Central memory CD8-positive, alpha-beta T cell (primary cell): ENCODE measurements around the gene SORBS2.

Experiments
- ATAC-seq: fragments of 150-1000 bp; cut with Tn5 transposase; replicated peaks from 2 replicates; pipeline ENCODE4 v1.10.0; 2022; ENCODE audit warnings: mild to moderate bottlenecking, moderate FRiP score, moderate number of reproducible peaks; ENCODE audit not compliant: poor library complexity, severe bottlenecking; ENCODE audit errors: extremely low read depth
- DNase-seq, 2 donors: peaks; one replicate each; pipeline ENCODE4 v3.0.0; 2021; ENCODE audit warnings: low spot score in 2 of 2
- H3K27ac Mint-ChIP-seq: one replicate; pipeline ENCODE4 v1.8.0; 2022; ENCODE audit warnings: low read depth, mild to moderate bottlenecking, moderate library complexity, mixed read lengths
- H3K27me3 Mint-ChIP-seq: one replicate; pipeline ENCODE4 v1.8.0; 2022; ENCODE audit warnings: mixed read lengths
- H3K36me3 Mint-ChIP-seq: one replicate; pipeline ENCODE4 v1.8.0; 2022; ENCODE audit warnings: mild to moderate bottlenecking, moderate library complexity, mixed read lengths; ENCODE audit not compliant: insufficient read depth
- H3K4me1 Mint-ChIP-seq: one replicate; pipeline ENCODE4 v1.8.0; 2022; ENCODE audit warnings: mixed read lengths
- H3K4me3 Mint-ChIP-seq: one replicate; pipeline ENCODE4 v1.8.0; 2022; ENCODE audit warnings: mild to moderate bottlenecking, moderate library complexity, mixed read lengths
- H3K9me3 Mint-ChIP-seq: one replicate; pipeline ENCODE4 v1.8.0; 2022; ENCODE audit warnings: mixed read lengths

SORBS2 gene

DNA sequence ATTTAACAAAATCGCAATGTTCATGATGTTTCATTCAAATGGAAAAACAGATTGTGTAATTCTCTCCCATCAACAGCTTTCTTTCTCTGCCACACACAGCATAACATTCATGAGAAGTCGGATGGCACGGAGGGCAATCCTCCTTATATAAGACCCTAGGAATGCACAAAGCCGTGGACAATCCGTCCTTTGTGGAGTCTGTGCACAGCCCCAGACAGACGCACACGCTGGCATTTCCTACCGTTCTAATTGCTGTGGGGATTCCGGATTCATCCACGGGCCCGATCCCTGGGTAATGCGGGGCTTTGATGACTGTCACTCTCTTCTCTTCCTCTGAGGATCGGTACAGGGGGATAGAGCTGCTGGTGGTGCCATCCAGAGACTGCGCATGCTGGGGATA lies 154.8 kb downstream of the SORBS2 start:
- H3K27ac Mint-ChIP-seq: no peak overlapping the region

GRCh38 chr4:185656467-185656931 lies 155.5 kb downstream of the SORBS2 start:
- Mint-ChIP-seq H3K4me3 (no peak overlapping the region), H3K36me3 (no peaks in the 10 kb centered on the region), H3K27ac (no peak overlapping the region), H3K27me3 (peaks cover 3% of the 10 kb centered on the region), H3K9me3 (no peaks in the 10 kb centered on the region), H3K4me1 (no peaks in the 10 kb centered on the region)
- DNase-seq (no peak), ATAC-seq (no peak)

More for the DNA sequence above, 154.8 kb downstream of the SORBS2 start:
- no peak overlapping the region for H3K4me3 Mint-ChIP-seq
- H3K9me3 Mint-ChIP-seq: no peaks in the 10 kb centered on the region
- peaks cover 9% of the 10 kb centered on the region for H3K27me3 Mint-ChIP-seq
- no peak for DNase-seq
- ATAC-seq: no peak
- H3K36me3 Mint-ChIP-seq: no peaks in the 10 kb centered on the region
- no peaks in the 10 kb centered on the region for H3K4me1 Mint-ChIP-seq

DNA sequence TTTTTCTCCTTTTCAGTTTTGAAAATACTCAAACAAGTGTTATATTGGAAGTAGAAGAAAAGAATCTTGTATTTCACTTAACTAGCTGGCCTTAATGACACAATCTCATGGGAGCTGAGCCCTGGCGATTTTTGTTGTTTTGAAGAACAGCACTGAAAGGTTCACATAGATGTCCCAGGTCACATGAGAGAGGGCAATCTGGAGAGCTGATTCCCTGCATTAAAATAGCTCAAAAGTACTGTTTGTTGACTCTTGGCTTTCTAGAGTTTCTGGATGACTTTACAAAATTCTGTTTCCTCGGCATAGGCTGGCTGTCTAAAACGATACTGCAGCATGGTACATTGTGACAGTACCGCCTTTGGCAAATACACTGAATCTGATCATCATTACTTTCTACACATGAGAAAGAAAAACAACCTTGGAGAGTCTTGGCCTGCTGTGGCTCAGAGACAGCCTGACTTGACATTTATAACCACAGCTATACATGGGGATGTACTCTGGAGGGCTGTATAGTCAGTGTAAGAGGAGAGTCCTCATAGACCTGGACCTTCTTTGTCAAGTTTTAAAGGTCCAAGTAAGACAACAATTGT lies 156.9 kb downstream of the SORBS2 start:
- Mint-ChIP-seq H3K4me3 (no peak overlapping the region), H3K9me3 (no peaks in the 10 kb centered on the region), H3K36me3 (no peaks in the 10 kb centered on the region), H3K27me3 (no peaks in the 10 kb centered on the region), H3K27ac (no peak overlapping the region), H3K4me1 (no peaks in the 10 kb centered on the region)
- ATAC-seq (no peak), DNase-seq (no peak)

GRCh38 chr4:185654311-185654710 lies 157.7 kb downstream of the SORBS2 start:
- Mint-ChIP-seq H3K4me3 (no peak overlapping the region), H3K4me1 (no peaks in the 10 kb centered on the region)
- ATAC-seq: no peak

DNA sequence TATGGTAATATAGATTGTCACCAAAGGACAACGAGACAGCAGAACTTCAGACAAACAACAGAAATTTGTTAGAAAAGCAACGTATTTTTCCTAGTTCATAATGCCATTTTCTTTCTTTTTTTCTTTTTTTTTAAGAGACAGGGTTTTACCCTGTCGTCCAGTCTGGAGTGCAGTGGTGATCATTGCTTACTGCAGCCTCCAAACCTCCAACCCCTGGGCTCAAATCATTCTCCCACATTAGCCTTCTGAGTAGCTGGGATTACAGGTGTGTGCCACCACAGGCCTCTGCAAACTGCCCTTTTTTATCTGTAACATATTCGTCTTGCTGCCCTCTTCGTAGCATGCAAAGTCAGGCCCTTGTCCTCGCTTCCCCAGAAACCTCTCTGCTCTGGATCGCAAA lies 160.1 kb downstream of the SORBS2 start:
- no peaks in the 10 kb centered on the region for H3K9me3 Mint-ChIP-seq
- ATAC-seq (no peak), DNase-seq (no peak)
- H3K27me3 Mint-ChIP-seq: no peaks in the 10 kb centered on the region
- no peak overlapping the region for H3K27ac Mint-ChIP-seq
- H3K4me3 Mint-ChIP-seq: no peak overlapping the region
- no peaks in the 10 kb centered on the region for H3K4me1 Mint-ChIP-seq
- no peaks in the 10 kb centered on the region for H3K36me3 Mint-ChIP-seq

More at GRCh38 chr4:185654311-185654710, 157.7 kb downstream of the SORBS2 start:
- DNase-seq: no peak
- H3K36me3 Mint-ChIP-seq: no peaks in the 10 kb centered on the region
- no peak overlapping the region for H3K27ac Mint-ChIP-seq
- no peaks in the 10 kb centered on the region for H3K27me3 Mint-ChIP-seq
- no peaks in the 10 kb centered on the region for H3K9me3 Mint-ChIP-seq

- DNase-seq (no peak), ATAC-seq (no peak)
- no peak overlapping the region for H3K27ac Mint-ChIP-seq
- no peaks in the 10 kb centered on the region for H3K36me3 Mint-ChIP-seq
- no peaks in the 10 kb centered on the region for H3K9me3 Mint-ChIP-seq
- no peaks in the 10 kb centered on the region for H3K4me1 Mint-ChIP-seq
- no peaks in the 10 kb centered on the region for H3K27me3 Mint-ChIP-seq
- no peak overlapping the region for H3K4me3 Mint-ChIP-seq
Measured at GRCh38 chr4:185651137-185651677, 160.8 kb downstream of the SORBS2 start.

GRCh38 chr4:185648631-185649030 lies 163.4 kb downstream of the SORBS2 start:
- no peaks in the 10 kb centered on the region for H3K9me3 Mint-ChIP-seq
- ATAC-seq (no peak), DNase-seq (no peak)
- no peak overlapping the region for H3K4me3 Mint-ChIP-seq
- H3K36me3 Mint-ChIP-seq: no peaks in the 10 kb centered on the region
- peaks cover 19% of the 10 kb centered on the region for H3K27me3 Mint-ChIP-seq
- H3K27ac Mint-ChIP-seq: no peak overlapping the region
- no peaks in the 10 kb centered on the region for H3K4me1 Mint-ChIP-seq

GRCh38 chr4:185645403-185645802 lies 166.6 kb downstream of the SORBS2 start:
- H3K9me3 Mint-ChIP-seq: no peaks in the 10 kb centered on the region
- no peak overlapping the region for H3K4me3 Mint-ChIP-seq
- no peak overlapping the region for H3K27ac Mint-ChIP-seq
- DNase-seq (no peak), ATAC-seq (no peak)
- H3K4me1 Mint-ChIP-seq: no peaks in the 10 kb centered on the region
- peaks cover 31% of the 10 kb centered on the region for H3K27me3 Mint-ChIP-seq
- no peaks in the 10 kb centered on the region for H3K36me3 Mint-ChIP-seq

GRCh38 chr4:185644408-185644807 lies 167.6 kb downstream of the SORBS2 start:
- H3K27me3 Mint-ChIP-seq: peaks cover 31% of the 10 kb centered on the region
- H3K36me3 Mint-ChIP-seq: no peaks in the 10 kb centered on the region
- DNase-seq: no peak
- H3K4me3 Mint-ChIP-seq: no peak overlapping the region
- H3K27ac Mint-ChIP-seq: no peak overlapping the region
- H3K9me3 Mint-ChIP-seq: no peaks in the 10 kb centered on the region
- no peak for ATAC-seq
- no peaks in the 10 kb centered on the region for H3K4me1 Mint-ChIP-seq

GRCh38 chr4:185642907-185643306 lies 169.1 kb downstream of the SORBS2 start:
- no peaks in the 10 kb centered on the region for H3K4me1 Mint-ChIP-seq
- peaks cover 43% of the 10 kb centered on the region for H3K27me3 Mint-ChIP-seq
- no peak overlapping the region for H3K27ac Mint-ChIP-seq
- ATAC-seq (no peak), DNase-seq (no peak)
- no peaks in the 10 kb centered on the region for H3K36me3 Mint-ChIP-seq
- H3K4me3 Mint-ChIP-seq: no peak overlapping the region
- H3K9me3 Mint-ChIP-seq: no peaks in the 10 kb centered on the region

DNA sequence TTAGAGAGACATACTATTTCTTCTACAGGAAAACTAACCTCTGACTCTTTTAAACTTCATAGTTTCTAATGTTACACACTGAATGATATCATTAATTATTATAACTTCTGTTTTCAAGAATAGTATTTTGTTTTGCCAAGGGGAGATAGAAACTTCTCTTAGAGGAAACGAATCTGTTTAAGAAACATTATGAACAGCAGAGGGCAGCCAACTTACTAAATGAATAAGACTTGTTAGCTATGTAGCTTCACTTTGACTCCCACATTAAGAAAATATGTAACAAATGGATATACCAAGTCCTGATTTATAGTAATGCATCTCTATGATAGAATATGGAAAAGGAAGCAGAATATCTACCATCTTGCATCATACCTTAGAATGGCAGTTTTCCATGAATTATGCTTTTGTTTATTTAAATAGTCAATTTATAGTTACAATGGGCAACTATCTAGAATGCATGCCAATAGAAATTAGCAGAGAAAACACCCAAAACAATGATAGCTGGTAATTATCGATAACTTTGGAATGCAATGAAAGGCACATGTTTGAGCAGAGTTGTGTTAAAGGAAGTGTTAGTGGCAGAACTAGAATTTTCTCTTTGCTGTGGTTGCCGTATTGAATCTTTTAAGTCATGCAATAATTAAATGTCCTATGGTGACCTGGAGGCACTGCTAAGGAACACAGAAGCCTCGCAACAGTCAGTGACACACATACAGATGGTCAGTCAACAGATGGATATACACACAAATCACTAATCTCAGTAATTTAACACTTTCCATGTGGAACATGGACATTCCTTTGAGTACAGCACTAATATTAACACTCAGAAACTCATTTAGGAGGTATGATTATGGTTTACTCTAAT lies 171.0 kb downstream of the SORBS2 start:
- no peaks in the 10 kb centered on the region for H3K36me3 Mint-ChIP-seq
- no peak overlapping the region for H3K27ac Mint-ChIP-seq
- H3K4me1 Mint-ChIP-seq: no peaks in the 10 kb centered on the region
- DNase-seq: no peak
- no peaks in the 10 kb centered on the region for H3K9me3 Mint-ChIP-seq
- peaks cover 56% of the 10 kb centered on the region for H3K27me3 Mint-ChIP-seq
- no peak overlapping the region for H3K4me3 Mint-ChIP-seq
- ATAC-seq: no peak

DNA sequence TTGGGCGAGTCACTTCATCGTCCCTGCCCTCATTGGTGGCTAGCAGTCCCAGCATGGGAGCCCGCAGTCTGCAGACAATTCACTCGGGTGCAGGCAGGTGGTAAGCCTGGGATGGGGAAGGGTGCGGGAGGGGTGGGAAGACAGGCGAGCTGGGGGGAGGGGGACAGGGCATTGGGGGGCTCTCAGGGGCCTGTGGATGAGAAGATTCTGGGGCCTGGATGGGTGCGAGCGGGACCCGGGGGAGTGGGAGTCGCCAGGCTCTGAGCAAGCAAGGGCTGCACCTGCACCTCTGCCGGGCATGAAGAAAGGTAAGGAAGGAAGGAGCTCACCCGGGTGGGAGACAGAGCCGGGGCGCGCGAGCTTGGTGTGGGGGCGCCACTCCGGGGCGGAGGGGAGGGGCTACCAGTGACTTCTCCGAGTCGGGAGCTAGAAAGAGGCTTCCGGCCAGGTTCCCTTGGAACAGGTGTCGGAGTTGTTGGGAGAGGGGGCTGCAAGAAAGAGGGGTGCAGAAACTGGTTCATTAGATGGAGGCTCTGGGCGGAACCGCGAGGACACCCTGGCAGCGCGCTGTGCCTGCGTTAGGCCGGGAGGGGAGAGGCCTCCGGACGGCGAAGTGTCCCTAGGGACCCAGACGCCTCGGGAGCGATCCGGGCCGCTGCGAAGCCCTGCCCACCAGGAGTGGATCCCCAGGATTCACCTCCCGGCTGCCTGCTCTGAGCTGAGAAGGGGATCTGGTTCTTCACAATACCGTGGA lies 173.3 kb downstream of the SORBS2 start:
- Mint-ChIP-seq H3K27ac (no peak overlapping the region), H3K27me3 (peaks cover 47% of the 10 kb centered on the region), H3K4me1 (no peaks in the 10 kb centered on the region), H3K9me3 (no peaks in the 10 kb centered on the region), H3K4me3 (no peak overlapping the region), H3K36me3 (no peaks in the 10 kb centered on the region)
- DNase-seq (no peak), ATAC-seq (no peak)
